ENCODE measurements around the gene SMU1.
A peak's percentile ranks its signal among the peaks of the same experiment; 100 is the strongest.

Gene SMU1

GRCh38 chr9:33044677-33045282, 31.7 kb downstream of the SMU1 start:
- DNase-seq (ENCODE audit: low read depth in 2 of 2) = no peak

DNA sequence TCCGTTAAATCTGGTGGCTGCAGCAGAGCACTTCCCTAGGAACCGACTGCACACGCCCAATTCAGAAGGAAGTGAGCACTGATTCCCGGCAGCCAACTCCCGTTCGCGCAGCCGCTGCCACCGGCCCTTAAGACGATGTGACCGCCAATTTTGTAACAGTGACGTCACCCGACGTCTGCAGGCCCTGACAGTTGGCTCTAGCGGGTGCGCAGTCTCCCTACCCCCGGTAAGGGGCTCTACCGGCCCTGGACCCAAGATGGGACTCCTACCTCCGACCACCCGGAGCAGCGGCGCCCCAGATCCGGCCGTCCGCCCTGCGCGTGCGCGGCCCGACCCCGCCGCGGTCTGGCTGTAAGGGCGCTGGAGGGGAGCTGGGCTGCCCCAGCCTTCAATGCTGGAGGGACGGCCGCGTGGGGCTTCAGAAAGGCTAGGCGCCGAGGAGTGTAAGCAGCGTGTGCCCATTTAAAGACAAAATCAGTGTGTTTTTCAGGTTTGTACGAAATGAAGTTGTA, 32.3 kb downstream of the SMU1 start:
- DNase-seq (ENCODE audit: low read depth in 2 of 2) = peak; percentile 19 to 23

GRCh38 chr9:33043671-33044070, 32.8 kb downstream of the SMU1 start:
- DNase-seq (ENCODE audit: low read depth in 2 of 2) = no peak

DNA sequence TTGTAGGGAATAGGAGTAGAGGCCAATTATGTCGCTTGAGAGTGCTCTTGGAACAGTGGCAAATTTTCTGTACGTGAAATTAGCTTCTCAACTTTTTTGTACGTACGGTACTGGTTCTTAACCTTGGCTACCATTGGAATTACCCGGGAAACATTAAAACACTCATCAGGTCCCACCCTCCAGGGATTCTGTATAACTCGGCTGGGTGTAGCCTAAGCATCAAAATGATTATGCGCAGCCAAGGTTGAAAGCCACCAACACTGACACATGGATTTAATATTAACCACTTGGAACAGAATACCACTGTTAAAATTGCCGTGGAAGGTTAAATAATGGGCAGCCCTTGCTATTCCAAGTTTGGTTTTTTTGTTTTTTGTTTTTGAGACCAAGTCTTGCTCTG, 34.0 kb downstream of the SMU1 start:
- DNase-seq (ENCODE audit: low read depth in 2 of 2) = no peak

DNA sequence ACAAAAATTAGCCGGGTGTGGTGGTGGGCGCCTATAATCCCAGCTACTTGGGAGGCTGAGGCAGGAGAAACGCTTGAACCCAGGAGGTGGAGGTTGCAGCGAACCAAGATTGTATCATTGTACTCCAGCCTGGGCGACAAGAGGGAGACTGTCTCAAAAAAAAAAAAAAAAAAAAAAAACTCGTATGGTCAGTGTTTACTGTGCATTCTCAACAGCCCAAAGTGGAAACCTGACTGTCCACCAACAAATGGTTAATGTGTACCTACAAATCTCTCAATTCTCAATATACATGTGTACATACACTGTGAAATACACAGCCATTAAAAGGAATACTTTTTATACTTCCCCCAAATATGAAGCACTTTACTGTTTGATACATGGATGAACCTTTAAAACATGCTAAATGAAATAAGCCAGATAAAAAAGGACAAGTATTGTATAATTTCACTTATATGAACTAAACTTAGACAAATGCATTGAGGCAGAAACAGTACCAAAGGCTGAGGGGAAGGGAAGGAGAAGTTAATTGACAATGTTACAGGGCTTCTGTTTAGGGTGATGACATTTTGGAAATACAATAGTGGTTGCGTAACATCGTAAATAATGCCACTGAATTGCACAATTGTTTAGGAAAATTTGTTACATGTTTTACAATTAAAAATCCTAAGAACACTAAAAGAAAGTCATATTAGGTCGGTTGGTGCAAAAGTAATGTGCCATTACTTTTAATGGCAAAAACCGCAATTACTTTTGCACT, 34.9 kb downstream of the SMU1 start:
- DNase-seq (ENCODE audit: low read depth in 2 of 2) = no peak

DNA sequence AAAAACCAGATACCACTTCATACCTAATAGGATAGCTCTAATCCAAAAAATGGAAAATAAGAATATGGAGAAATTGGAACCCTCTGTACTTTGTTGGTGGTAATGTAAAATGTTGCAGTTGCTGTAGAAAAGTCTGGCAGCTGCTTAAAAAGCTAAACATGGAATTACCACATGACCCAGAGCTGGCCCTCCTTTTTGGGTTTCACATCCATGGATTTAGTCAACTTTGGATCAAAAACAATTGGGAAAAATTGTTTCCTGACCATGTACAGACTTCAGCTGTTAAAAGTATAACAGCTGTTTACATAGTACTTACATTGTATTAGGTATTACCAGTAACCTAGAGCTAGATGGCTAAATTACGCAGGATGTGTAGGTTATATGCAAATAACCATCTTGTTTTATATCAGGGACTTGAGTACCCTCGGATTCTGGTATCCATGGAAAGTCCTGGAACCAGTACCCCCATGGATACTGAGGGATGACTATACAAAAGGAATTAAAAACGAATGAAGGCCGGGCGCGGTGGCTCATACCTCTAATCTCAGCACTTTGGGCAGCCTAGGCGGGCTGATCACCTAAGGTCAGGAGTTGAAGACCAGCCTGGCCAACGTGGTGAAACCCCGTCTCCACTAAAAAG, 35.6 kb downstream of the SMU1 start:
- no peak for DNase-seq (ENCODE audit: low read depth in 2 of 2)

- no peak for DNase-seq (ENCODE audit: low read depth in 2 of 2)
Observed at GRCh38 chr9:33032865-33033264, 43.6 kb downstream of the SMU1 start.

GRCh38 chr9:33032292-33032691, 44.2 kb downstream of the SMU1 start:
- DNase-seq (ENCODE audit: low read depth in 2 of 2) = no peak

DNA sequence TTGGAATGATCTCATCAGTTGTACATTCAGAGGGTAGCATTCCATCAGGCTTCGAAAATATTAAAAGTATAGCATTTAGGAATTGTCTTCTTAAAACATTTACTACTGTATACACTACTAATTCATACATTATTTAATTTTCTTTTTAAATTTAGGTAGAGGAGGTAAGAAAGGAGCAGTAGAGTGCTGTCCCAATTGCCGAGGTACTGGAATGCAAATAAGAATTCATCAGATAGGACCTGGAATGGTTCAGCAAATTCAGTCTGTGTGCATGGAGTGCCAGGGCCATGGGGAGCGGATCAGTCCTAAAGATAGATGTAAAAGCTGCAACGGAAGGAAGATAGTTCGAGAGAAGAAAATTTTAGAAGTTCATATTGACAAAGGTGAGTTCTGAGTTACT, 46.2 kb downstream of the SMU1 start:
- DNase-seq (ENCODE audit: low read depth in 2 of 2) = no peak

DNA sequence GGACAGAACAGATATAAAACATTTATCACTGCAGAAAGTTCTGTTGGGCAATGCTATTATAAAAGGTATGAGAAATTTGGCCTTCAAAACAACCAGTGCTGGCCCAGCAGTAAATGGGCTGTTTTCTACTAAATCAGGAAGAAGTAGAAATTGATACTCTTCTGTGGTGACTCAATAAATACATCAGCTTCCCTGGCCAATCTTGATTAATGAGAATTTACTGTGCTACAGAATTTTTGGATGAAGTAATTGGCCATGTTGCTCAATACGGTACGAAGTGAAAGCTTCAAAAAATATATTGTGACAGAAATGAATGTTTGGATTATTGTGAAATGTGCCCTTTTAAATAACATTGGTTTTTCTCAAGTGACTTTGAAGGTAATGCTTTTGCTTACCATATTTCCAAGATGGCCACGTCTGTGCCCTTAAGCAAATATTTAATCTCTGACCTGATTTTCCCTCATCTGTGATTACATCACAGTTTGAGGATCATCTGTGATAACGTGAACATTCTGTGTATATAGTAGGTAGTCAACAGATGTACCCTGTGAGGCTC, 47.2 kb downstream of the SMU1 start:
- no peak for DNase-seq (ENCODE audit: low read depth in 2 of 2)

DNA sequence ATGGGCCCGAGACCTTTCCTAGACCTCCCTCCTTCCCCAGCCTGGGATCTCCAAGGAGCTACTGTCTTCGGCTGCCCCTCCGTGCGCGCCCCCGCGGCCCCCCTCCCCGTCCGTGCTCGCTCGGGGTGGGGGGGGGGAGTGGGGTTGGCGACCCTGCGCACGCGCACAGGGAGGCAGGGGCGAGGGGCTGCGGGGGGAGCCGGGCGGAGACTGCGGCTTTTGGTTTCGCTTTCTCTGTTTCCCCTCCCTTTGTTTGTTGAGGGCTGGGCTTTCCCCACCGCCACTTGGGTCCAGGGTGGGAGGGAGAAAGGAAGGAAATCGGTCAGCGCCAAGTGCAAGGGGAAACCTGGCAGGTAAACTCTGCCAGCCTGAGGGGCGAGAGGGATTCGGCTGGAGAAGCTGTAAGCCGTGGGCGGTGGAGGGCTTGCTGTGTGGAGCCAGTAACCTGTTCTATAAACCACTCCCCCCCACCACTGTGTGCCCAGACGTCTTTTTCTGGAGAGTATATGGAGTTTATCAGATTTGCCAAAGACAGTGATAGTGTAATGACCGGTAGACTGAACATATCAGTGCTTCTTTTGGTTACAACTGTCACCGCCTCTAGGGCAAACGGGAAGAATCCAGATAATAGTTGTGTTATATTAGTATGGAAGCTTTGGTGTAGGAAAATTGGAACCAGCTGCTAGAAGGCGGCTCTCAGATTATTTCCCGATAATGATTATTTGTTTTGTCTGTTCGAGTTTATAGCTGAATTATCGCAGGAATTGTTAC, 50.7 kb downstream of the SMU1 start:
- peak; percentile 47 to 56 for DNase-seq (ENCODE audit: low read depth in 2 of 2)

DNA sequence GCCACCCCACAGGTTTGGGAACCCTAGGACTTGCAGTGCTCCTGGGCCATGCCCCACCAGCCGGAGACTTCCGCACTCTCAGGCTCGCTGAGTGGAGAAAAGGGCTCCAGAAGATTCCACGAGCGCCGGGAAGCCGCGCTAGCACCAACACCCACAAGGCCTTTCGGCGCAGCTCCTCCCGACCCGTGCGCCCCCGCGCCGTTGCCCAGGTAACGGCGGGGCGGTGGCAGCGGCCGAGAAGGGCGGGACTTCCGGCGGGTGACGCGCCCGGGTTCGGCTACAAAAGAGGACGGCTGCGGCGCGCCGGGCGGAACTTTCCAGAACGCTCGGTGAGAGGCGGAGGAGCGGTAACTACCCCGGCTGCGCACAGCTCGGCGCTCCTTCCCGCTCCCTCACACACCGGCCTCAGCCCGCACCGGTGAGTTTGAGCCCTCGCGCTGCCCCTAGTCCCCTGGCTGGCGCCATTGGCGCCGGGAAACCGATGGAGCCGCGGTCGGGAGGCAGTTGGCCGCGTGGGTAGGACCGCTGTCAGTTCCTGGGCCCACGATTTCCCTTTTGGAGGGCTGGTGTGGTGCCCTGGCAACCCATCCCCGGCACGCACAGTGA, 51.4 kb downstream of the SMU1 start, which contains the start of gene DNAJA1:
Gene DNAJA1 (plus strand): TSS at position 308 of the 606 bp plus-strand sequence. CDS start 1,212 bp downstream, outside the sequence.
- peak; percentile 93 to 95 for DNase-seq (ENCODE audit: low read depth in 2 of 2)

GRCh38 chr9:33024126-33024965, 52.1 kb downstream of the SMU1 start:
- DNase-seq (ENCODE audit: low read depth in 2 of 2) = no peak

GRCh38 chr9:33023661-33024060, 52.8 kb downstream of the SMU1 start:
- no peak for DNase-seq (ENCODE audit: low read depth in 2 of 2)

GRCh38 chr9:33022755-33023154, 53.7 kb downstream of the SMU1 start:
- no peak for DNase-seq (ENCODE audit: low read depth in 2 of 2)

- no peak for DNase-seq (ENCODE audit: low read depth in 2 of 2)
Observed at GRCh38 chr9:33022303-33022702, 54.2 kb downstream of the SMU1 start.

- no peak for DNase-seq (ENCODE audit: low read depth in 2 of 2)
Observed at GRCh38 chr9:33019797-33020196, 56.7 kb downstream of the SMU1 start.

GRCh38 chr9:33017283-33018041, 59.0 kb downstream of the SMU1 start:
- no peak for DNase-seq (ENCODE audit: low read depth in 2 of 2)

DNA sequence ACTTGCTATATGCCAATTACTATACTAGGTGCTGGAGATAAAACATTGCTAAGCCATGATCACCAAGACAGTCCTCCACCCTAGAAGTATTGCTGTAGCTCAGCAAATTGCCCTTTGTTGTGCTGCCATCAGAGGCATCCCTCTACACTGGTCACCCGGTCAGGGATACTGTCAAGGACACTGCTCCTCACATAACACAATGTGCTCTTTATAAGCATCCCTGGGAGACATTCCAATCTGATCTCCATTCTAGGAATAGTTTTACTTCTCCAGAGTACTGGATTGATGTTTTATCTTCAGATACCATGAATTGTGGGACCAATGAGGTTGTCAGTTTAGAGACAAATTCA, 61.8 kb downstream of the SMU1 start:
- DNase-seq (ENCODE audit: low read depth in 2 of 2) = no peak

Measured in stimulated activated CD8-positive, alpha-beta memory T cell treated with anti-CD3 and anti-CD28 coated beads, Interleukin-2, amount 100 ng/mL, for 1 hour (primary cell).